ENCODE data around the gene FEM1A. TPM values are rescaled to one million over a fixed set of nuclear protein-coding genes. Genes with fewer than 3 reads are reported as not detected.

The FEM1A gene
- total and polyA plus RNA-seq, 2 of the 13 experiments (the other 11 are each of a cell fraction or from before 2014, with no cell fraction given): 3.2 to 10.8 TPM

- TF ChIP-seq BCL3 (CRISPR knock-in tag; IDR thresholded peaks at IDR 0.05) (no peak), KAT8 (CRISPR knock-in tag; IDR thresholded peaks at IDR 0.05) (peak; percentile 92), POGZ (CRISPR knock-in tag; IDR thresholded peaks at IDR 0.05) (0 out of 2 replicates have a peak, but pooled peaks have one; percentile 17), ZHX1 (CRISPR knock-in tag; IDR thresholded peaks at IDR 0.05; ENCODE audit: low read depth) (no peak), SUZ12 (IDR thresholded peaks at IDR 0.05; ENCODE audit: low read depth, low read length) (peak; percentile 74), MYC (CRISPR knock-in tag; IDR thresholded peaks at IDR 0.05; ENCODE audit: borderline replicate concordance) (peak; percentile 94), PHF20 (CRISPR knock-in tag; IDR thresholded peaks at IDR 0.05) (peak; percentile 84), CBX5 (CRISPR knock-in tag; IDR thresholded peaks at IDR 0.05; ENCODE audit: borderline replicate concordance) (peak; percentile 18; the same call in 1 of the 2 replicates), CSRNP1 (CRISPR knock-in tag; IDR thresholded peaks at IDR 0.05) (0 out of 2 replicates have a peak, but pooled peaks have one; percentile 62), SOX5 (CRISPR knock-in tag; IDR thresholded peaks at IDR 0.05; ENCODE audit: borderline replicate concordance) (0 out of 2 replicates have a peak, but pooled peaks have one; percentile 12), ZNF10 (CRISPR knock-in tag; IDR thresholded peaks at IDR 0.05; ENCODE audit: borderline replicate concordance, low read depth) (no peak), HNF4A (CRISPR knock-in tag; IDR thresholded peaks at IDR 0.05) (0 out of 2 replicates have a peak, but pooled peaks have one; percentile 44), ZGPAT (CRISPR knock-in tag; IDR thresholded peaks at IDR 0.05) (peak; percentile 64), PAF1 (CRISPR knock-in tag; IDR thresholded peaks at IDR 0.05) (peak; percentile 88), ZNF296 (CRISPR knock-in tag; conservative IDR thresholded peaks at IDR 0.05) (no peak), THAP11 (CRISPR knock-in tag; IDR thresholded peaks at IDR 0.05) (peak; percentile 98), EEA1 (CRISPR knock-in tag; IDR thresholded peaks at IDR 0.05; ENCODE audit: borderline replicate concordance) (no peak), SAP130 (CRISPR knock-in tag; IDR thresholded peaks at IDR 0.05; ENCODE audit: low read depth) (peak; percentile 95), GABPB1 (CRISPR knock-in tag; IDR thresholded peaks at IDR 0.05) (peak; percentile 91), NFKB2 (CRISPR knock-in tag; IDR thresholded peaks at IDR 0.05; ENCODE audit: borderline replicate concordance) (no peak), MYPOP (CRISPR knock-in tag; IDR thresholded peaks at IDR 0.05) (no peak), ELF3 (CRISPR knock-in tag; IDR thresholded peaks at IDR 0.05) (peak; percentile 90)
Measured at GRCh38 chr19:4815426-4816201, 24.1 kb downstream of the FEM1A start (continued).
